GM12891 (cell line): ENCODE results near the gene GEMIN8.

Source experiments
- DNase-seq: peaks from one replicate; pipeline ENCODE4 v3.0.0; 2011; ENCODE audit warnings: low spot score; ENCODE audit not compliant: insufficient read length
- FAIRE-seq: peaks from 2 replicates; lab custom pipeline; 2011; peaks lifted over from hg19 to GRCh38; lab: Jason Lieb, UNC
- PAX5 ChIP-seq: IDR thresholded peaks from 2 replicates; pipeline ENCODE4 v1.6.1; 2011; ENCODE audit warnings: low read length, moderate library complexity, mild to moderate bottlenecking; ENCODE audit not compliant: insufficient read depth, severe bottlenecking
- POLR2A ChIP-seq: IDR thresholded peaks from 2 replicates; pipeline ENCODE4 v1.6.1; 2011; ENCODE audit warnings: low read depth, low read length, control low read depth
- POLR2AphosphoS5 ChIP-seq: IDR thresholded peaks from 2 replicates; pipeline ENCODE4 v1.6.1; 2011; ENCODE audit warnings: low read depth, low read length, control low read depth
- POU2F2 ChIP-seq: IDR thresholded peaks from 2 replicates; pipeline ENCODE4 v1.6.1; 2011; ENCODE audit warnings: low read depth, mild to moderate bottlenecking, control low read depth, low read length, moderate library complexity
- SPI1 ChIP-seq: IDR thresholded peaks from 2 replicates; pipeline ENCODE4 v1.6.1; 2011; ENCODE audit warnings: low read depth, low read length, control low read depth
- TAF1 ChIP-seq: IDR thresholded peaks from 2 replicates; pipeline ENCODE4 v1.6.1; 2011; ENCODE audit warnings: low read depth, low read length, control low read depth

The GEMIN8 gene

DNA sequence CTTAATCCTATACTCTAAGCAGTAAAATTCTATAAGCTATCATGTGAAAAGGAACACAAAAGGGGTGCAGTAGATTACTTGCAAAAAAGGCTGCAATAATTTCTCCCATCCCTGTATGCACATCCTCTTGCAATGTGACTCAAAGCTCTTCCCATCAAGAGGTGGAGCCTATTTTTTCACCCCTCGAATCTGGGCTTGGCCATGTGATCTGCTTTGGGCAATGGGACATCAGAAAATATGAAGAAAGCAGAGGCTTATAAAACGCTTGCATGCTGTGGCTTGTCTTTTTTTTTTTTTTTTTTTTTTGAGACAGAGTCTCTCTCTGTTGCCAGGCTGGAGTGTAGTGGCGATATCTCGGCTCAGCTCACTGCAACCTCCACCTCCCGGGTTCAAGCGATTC is 33.0 kb downstream of the GEMIN8 start:
- no peak for FAIRE-seq
- DNase-seq, result no peak
- TF ChIP-seq SPI1, result no peak
- TF ChIP-seq POLR2AphosphoS5, result no peak
- TF ChIP-seq POLR2A, result no peak

DNA sequence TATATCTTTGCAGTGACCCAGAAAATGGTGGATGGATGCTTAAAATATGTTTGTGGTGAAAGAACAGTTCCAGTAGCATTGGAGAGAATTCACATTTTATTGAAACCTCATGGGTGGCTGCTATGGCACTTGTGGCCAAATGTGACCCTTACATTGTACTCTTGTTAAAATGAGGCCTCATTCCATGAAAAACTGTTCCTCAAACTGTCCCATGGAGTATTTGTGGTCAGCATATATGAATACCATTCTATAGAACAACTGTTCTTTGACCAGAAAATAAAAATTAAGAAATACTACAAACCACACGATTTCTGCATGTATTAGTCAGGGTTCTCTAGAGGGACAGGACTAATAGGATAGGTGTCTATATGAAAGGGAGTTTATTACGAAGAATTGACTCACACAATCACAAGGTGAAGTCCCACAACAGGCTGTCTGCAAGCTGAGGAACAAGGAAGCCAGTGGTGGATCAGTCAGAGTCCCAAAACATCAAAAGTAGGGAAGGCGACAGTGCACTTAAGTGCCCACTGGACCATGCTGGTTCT is 35.1 kb downstream of the GEMIN8 start:
- TF ChIP-seq SPI1, result no peak
- no peak for TF ChIP-seq POLR2AphosphoS5
- TF ChIP-seq PAX5, result no peak
- TF ChIP-seq TAF1, result no peak
- TF ChIP-seq POLR2A, result no peak
- TF ChIP-seq POU2F2, result no peak
- FAIRE-seq, result no peak
- DNase-seq, result no peak

DNA sequence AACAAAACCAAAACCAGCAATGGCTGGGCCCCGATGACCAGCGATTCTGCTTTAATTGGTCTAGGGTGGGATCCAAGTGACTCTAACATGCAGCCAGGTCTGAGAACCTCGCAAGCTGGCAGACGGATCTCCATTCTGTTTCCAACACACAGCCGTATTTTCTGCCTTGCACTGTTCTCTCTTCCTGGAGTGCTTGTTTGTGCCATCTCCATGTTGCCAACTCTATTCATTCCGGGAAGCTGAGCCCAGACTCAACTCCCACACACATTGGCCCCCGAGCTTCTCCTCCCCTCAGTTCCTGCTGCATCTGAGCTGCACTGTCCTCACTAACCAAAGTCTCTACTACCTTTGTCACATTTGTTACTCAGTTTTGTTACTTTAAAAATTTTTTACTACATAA is 35.6 kb downstream of the GEMIN8 start:
- DNase-seq (no peak), FAIRE-seq (no peak)
- TF ChIP-seq POLR2A (no peak), SPI1 (no peak), PAX5 (no peak), POU2F2 (no peak), TAF1 (no peak), POLR2AphosphoS5 (no peak)

DNA sequence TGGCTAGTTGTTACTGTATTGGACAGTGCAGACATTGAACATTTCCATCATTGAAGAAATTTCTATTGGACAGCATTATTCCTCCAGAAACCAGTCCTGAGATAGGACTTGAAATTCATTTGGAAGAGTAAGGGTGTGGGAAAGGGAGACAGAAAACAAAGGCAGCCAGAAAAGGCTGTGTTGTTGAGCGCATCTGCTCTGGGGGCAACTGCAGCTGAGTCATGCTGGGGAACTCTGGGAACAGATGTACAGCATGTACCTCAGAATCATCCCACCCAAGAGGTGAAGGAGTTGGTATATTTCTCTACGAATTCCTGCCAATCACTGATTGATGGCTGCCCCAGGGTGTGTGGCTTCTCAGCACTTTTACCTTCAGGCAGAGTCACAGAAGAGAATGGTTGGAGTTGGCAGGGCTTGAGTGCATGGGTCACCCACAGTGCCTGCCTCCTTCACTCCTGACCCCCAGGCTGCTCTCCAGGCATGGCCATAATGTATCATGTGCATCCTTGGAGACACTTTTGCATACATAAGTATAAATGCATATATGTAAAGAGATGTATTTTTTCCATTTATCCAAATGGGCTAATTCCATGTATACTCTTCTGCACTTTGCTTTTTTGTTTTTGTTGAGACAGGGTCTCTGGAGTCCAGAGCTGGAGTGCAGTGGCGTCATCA is 39.4 kb downstream of the GEMIN8 start:
- TF ChIP-seq TAF1, result no peak
- TF ChIP-seq POLR2A, result no peak
- no peak for TF ChIP-seq POU2F2
- TF ChIP-seq PAX5, result no peak
- no peak for TF ChIP-seq POLR2AphosphoS5
- TF ChIP-seq SPI1, result no peak
- FAIRE-seq (no peak), DNase-seq (no peak)

DNA sequence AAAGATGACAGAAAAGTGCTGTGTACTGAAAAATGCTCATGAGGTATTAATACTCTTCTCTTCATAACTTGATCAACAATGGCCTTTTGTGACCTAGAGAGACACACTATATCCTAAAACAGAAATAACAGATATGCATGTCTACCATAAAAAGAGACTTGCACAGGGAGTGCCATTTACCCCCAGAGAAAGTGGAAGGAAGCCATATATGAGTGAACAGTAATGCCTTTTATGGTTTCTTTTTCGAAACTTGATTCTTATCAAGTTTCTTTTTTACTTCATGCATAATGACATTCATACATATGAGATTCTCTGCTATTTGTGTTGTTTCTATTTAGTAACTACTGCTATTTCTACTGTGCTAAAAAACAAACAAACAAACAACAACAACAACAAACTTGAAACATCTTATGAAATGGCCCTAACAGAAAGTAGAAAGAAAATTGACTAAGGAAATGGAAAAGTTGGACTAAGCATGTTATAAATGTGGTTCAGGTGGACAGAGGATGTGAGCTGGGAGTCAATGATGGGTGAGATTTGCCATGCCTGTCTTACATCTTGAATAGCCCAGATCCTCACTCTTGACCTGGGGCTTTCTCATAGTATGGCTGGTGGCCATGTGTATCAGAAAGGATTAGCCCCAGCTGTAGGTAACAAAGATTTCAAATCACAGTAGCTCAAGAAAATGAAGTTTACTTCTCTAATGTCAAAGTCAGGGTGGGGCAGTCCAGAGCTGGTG is 43.8 kb downstream of the GEMIN8 start:
- peak; percentile 9 for FAIRE-seq
- TF ChIP-seq POLR2A (no peak), POU2F2 (no peak), PAX5 (no peak), TAF1 (no peak), POLR2AphosphoS5 (no peak), SPI1 (no peak)
- DNase-seq, result no peak

DNA sequence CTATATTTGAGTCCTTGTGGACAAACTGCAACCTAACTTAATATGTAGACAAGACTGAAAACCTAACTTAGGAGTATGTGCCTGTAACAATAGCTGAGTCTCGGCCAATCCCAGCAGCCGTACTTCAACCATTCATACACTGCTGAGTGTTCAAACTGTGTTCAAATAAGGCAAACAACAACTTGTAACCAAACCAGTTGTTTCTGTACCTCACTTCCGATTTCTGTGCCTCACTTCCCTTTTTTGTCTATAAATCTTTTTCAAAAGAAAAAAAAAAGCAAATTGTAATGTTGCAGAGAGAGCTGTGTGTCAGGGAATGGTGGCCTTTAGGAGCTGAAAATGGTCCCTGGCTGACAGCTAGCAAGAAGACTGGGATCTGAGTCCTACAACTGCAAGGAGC is 46.0 kb downstream of the GEMIN8 start:
- DNase-seq (no peak), FAIRE-seq (peak; percentile 59)
- TF ChIP-seq SPI1 (peak; percentile 86), POLR2A (no peak)

- no peak for FAIRE-seq
- TF ChIP-seq PAX5 (no peak), TAF1 (no peak), SPI1 (no peak), POLR2A (no peak), POLR2AphosphoS5 (no peak), POU2F2 (no peak)
- DNase-seq, result no peak
These were observed 61.5 kb downstream of the GEMIN8 start for GRCh38 chrX:13968198-13968597.

DNA sequence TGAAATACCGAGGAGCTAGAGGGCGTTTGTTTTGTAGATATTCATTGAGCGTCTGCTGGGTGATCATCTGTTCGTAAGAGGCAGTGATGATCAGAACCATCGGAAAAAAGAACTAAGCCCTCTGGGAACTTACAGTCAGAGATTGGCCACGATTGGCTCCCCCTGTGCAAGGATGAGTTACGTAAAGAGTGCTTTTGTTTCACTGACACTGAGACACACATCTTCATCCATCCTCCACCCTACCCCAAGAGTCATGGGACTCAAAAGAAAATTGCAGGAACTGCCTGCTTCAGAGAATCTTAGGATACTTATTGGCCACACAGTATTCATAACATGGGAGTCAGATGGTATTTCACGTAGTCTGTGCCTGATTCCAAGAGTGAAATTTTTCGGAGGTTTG is 62.1 kb downstream of the GEMIN8 start:
- no peak for FAIRE-seq
- no peak for DNase-seq
- no peak for TF ChIP-seq POLR2AphosphoS5
- no peak for TF ChIP-seq POU2F2

DNA sequence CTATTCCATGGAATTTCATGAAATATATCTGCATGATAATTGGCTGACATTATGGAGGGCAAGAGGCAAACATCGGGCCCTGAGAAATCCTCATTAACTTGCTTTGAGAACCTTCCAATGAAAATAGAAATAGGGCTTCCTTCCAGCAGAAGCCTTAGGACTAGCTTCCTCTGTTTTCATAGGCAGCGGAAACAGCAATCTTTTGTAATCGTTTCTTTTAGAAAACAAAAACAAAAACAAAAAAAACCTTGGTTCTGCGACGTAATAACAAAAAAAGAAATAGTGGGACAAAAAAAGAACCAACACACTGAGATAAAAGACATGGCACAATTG is 62.9 kb downstream of the GEMIN8 start:
- no peak for FAIRE-seq
- DNase-seq, result no peak
- TF ChIP-seq POLR2A (no peak), TAF1 (no peak), SPI1 (no peak), POLR2AphosphoS5 (no peak), POU2F2 (no peak), PAX5 (no peak)

DNA sequence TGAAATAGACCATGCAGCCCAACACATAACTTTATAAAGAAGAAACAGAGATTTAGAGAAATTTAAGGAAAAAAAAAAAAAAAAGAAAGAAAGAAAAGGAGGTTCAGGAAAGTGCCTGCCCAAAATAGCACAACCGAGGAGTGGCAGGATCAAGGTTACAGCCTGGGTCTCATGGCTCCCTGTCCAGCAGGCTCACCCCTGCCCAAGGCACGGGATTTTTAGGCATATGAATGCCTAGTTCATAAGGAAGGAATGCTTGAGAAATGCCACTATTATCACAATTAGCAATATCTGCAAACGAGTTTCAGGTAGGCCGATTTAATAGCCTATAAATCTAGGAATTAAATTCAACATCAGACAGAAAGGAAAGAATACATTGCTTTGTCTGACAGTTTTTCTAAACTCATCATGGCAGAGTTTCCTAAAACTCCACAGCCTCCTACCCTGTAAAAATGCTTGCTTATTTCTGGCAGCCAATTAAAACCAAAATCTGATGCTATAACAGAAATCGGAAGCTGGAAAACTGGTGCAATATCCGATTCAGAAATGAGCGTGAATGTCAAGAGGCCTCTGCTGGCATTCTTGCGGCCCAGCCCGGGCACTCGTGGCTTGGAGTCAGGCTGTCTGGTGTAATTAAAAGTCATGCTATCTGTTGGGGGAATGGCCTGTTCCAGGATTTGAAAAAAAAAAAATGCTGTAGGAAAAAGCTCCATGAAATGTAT is 63.5 kb downstream of the GEMIN8 start:
- FAIRE-seq (no peak), DNase-seq (no peak)
- TF ChIP-seq POU2F2 (no peak), POLR2AphosphoS5 (no peak), PAX5 (no peak), SPI1 (no peak), POLR2A (no peak), TAF1 (no peak)
